SK-N-SH treated with all-trans-retinoic acid at 6 μM for 48 hours (cell line): ENCODE measurements around the gene C6orf89.

Source experiments
- ATAC-seq: fragments of 200-7000 bp; cut with Tn5 transposase; 3 replicates; pipeline ENCODE4 v1.9.1; 2020; ENCODE audit warnings: mild to moderate bottlenecking, moderate library complexity
- BACH2 ChIP-seq: fragments of 250-450 bp; sonication (Bioruptor Pico); IDR thresholded peaks from 2 replicates; pipeline ENCODE4 v1.9.0; 2021; ENCODE audit warnings: mild to moderate bottlenecking, borderline replicate concordance
- CSDC2 ChIP-seq: fragments of 250-450 bp; sonication (Bioruptor Pico); IDR thresholded peaks from 2 replicates; pipeline ENCODE4 v1.5.0; 2020; ENCODE audit warnings: mild to moderate bottlenecking, moderate library complexity
- CSRNP3 ChIP-seq: fragments of 250-450 bp; sonication (Bioruptor Pico); IDR thresholded peaks from 2 replicates; pipeline ENCODE4 v1.5.1; 2021; ENCODE audit warnings: mild to moderate bottlenecking, moderate library complexity
- ESRRG ChIP-seq: fragments of 250-450 bp; sonication (Bioruptor Pico); IDR thresholded peaks from 2 replicates; pipeline ENCODE4 v1.6.1; 2021; ENCODE audit warnings: mild to moderate bottlenecking
- GLIS3 ChIP-seq: fragments of 250-450 bp; sonication (Bioruptor Pico); IDR thresholded peaks from 2 replicates; pipeline ENCODE4 v1.5.0; 2020; ENCODE audit warnings: mild to moderate bottlenecking, moderate library complexity
- ISL1 ChIP-seq: fragments of 250-450 bp; sonication (Bioruptor Pico); IDR thresholded peaks from 2 replicates; pipeline ENCODE4 v2.1.2; 2022; ENCODE audit warnings: mild to moderate bottlenecking, moderate library complexity
- PATZ1 ChIP-seq: fragments of 250-450 bp; sonication (Bioruptor Pico); IDR thresholded peaks from 2 replicates; pipeline ENCODE4 v1.8.0; 2020; ENCODE audit warnings: mild to moderate bottlenecking, moderate library complexity, borderline replicate concordance
- POU6F1 ChIP-seq: fragments of 250-450 bp; sonication (Bioruptor Pico); IDR thresholded peaks from 2 replicates; pipeline ENCODE4 v1.8.0; 2021; ENCODE audit warnings: low read depth, mild to moderate bottlenecking, moderate library complexity, borderline replicate concordance
- RARB ChIP-seq: fragments of 250-450 bp; sonication (Bioruptor Pico); IDR thresholded peaks from 2 replicates; pipeline ENCODE4 v1.8.0; 2021; ENCODE audit warnings: mild to moderate bottlenecking, moderate library complexity
- TCF4 ChIP-seq: fragments of 250-450 bp; sonication (Bioruptor Pico); IDR thresholded peaks from 2 replicates; pipeline ENCODE4 v1.8.0; 2021; ENCODE audit warnings: mild to moderate bottlenecking, moderate library complexity, borderline replicate concordance
- TOX ChIP-seq: fragments of 250-450 bp; sonication (Bioruptor Pico); IDR thresholded peaks from 2 replicates; pipeline ENCODE4 v1.8.0; 2021; ENCODE audit warnings: mild to moderate bottlenecking, moderate library complexity, borderline replicate concordance
- ZC3H10 ChIP-seq: fragments of 250-450 bp; sonication (Bioruptor Pico); IDR thresholded peaks from 2 replicates; pipeline ENCODE4 v1.5.1; 2021; ENCODE audit warnings: mild to moderate bottlenecking, moderate library complexity
- ZFP3 ChIP-seq: fragments of 250-450 bp; sonication (Bioruptor Pico); IDR thresholded peaks from 2 replicates; pipeline ENCODE4 v1.5.0; 2020; ENCODE audit warnings: mild to moderate bottlenecking, moderate library complexity
- ZFP30 ChIP-seq: fragments of 450-650 bp; formaldehyde crosslinking; IDR thresholded peaks from 2 replicates; pipeline ENCODE4 v1.5.0; 2022; ENCODE audit warnings: mild to moderate bottlenecking, moderate library complexity
- ZNF565 ChIP-seq: fragments of 450-650 bp; formaldehyde crosslinking; conservative IDR thresholded peaks from 2 replicates; pipeline ENCODE4 v1.5.0; 2020; ENCODE audit warnings: low read depth, mild to moderate bottlenecking, moderate library complexity
- ZNF70 ChIP-seq: fragments of 450-650 bp; formaldehyde crosslinking; IDR thresholded peaks from 2 replicates; pipeline ENCODE4 v1.5.0; 2020; ENCODE audit warnings: mild to moderate bottlenecking, moderate library complexity
- ZNF8 ChIP-seq: fragments of 450-650 bp; formaldehyde crosslinking; IDR thresholded peaks from 2 replicates; pipeline ENCODE4 v1.5.0; 2020; ENCODE audit warnings: mild to moderate bottlenecking, moderate library complexity
- TF ChIP-seq, protein P1 (sequence below): fragments of 250-450 bp; sonication (Bioruptor Pico); IDR thresholded peaks from 2 replicates; pipeline ENCODE4 v1.5.0; 2020; ENCODE audit warnings: mild to moderate bottlenecking, moderate library complexity
- TF ChIP-seq, protein P2 (sequence below): fragments of 250-450 bp; sonication (Bioruptor Pico); IDR thresholded peaks from 2 replicates; pipeline ENCODE4 v1.5.1; 2020; ENCODE audit warnings: low read depth, mild to moderate bottlenecking, moderate library complexity

Gene C6orf89

DNA sequence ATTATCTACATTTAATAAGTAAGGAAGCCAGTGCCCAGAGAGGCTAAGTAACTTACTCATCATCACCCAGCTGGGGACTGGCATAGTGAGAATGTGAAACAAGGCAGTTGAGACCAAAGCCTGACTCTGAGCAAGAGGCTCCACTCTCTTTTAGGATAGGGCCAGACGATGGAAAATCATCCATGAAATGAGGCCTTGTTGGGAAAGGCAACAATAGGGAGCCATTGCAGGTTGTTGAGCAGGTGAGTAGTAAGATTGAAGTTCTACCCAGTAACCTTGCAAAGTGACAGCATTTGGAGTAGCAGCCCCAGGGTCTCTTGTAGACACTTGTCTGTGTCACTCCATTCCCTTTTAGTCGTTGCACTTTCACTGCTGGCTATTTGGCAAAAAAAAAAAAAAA is 44.0 kb upstream of the C6orf89 start:
- no peak for ATAC-seq
- no peak for TF ChIP-seq ZNF70
- TF ChIP-seq CSRNP3 (CRISPR knock-in tag): no peak

GRCh38 chr6:36843170-36843569 is 42.6 kb upstream of the C6orf89 start:
- no peak for TF ChIP-seq ESRRG (CRISPR knock-in tag)
- TF ChIP-seq GLIS3 (CRISPR knock-in tag): no peak
- TF ChIP-seq ISL1 (CRISPR knock-in tag): no peak
- TF ChIP-seq ZC3H10 (CRISPR knock-in tag): no peak
- TF ChIP-seq TOX (CRISPR knock-in tag): no peak
- no peak for ATAC-seq

GRCh38 chr6:36844232-36845170 is 41.3 kb upstream of the C6orf89 start:
- ATAC-seq: no peak
- no peak for TF ChIP-seq ISL1 (CRISPR knock-in tag)
- no peak for TF ChIP-seq CSDC2 (CRISPR knock-in tag)
- TF ChIP-seq BACH2 (CRISPR knock-in tag): no peak
- TF ChIP-seq ZNF70: no peak
- TF ChIP-seq ZFP3 (CRISPR knock-in tag): no peak
- TF ChIP-seq TCF4 (CRISPR knock-in tag): no peak
- TF ChIP-seq ESRRG (CRISPR knock-in tag): no peak
- TF ChIP-seq ZC3H10 (CRISPR knock-in tag): no peak
- TF ChIP-seq POU6F1 (CRISPR knock-in tag): no peak
- no peak for TF ChIP-seq ZNF565
- TF ChIP-seq CSRNP3 (CRISPR knock-in tag): no peak
- no peak for TF ChIP-seq ZNF8 (CRISPR knock-in tag)
- no peak for TF ChIP-seq PATZ1 (CRISPR knock-in tag)
- TF ChIP-seq, protein P1, sequence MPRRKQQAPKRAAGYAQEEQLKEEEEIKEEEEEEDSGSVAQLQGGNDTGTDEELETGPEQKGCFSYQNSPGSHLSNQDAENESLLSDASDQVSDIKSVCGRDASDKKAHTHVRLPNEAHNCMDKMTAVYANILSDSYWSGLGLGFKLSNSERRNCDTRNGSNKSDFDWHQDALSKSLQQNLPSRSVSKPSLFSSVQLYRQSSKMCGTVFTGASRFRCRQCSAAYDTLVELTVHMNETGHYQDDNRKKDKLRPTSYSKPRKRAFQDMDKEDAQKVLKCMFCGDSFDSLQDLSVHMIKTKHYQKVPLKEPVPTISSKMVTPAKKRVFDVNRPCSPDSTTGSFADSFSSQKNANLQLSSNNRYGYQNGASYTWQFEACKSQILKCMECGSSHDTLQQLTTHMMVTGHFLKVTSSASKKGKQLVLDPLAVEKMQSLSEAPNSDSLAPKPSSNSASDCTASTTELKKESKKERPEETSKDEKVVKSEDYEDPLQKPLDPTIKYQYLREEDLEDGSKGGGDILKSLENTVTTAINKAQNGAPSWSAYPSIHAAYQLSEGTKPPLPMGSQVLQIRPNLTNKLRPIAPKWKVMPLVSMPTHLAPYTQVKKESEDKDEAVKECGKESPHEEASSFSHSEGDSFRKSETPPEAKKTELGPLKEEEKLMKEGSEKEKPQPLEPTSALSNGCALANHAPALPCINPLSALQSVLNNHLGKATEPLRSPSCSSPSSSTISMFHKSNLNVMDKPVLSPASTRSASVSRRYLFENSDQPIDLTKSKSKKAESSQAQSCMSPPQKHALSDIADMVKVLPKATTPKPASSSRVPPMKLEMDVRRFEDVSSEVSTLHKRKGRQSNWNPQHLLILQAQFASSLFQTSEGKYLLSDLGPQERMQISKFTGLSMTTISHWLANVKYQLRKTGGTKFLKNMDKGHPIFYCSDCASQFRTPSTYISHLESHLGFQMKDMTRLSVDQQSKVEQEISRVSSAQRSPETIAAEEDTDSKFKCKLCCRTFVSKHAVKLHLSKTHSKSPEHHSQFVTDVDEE (CRISPR knock-in tag): no peak
- TF ChIP-seq ZFP30: no peak
- no peak for TF ChIP-seq TOX (CRISPR knock-in tag)
- TF ChIP-seq RARB (CRISPR knock-in tag): no peak
- TF ChIP-seq, protein P2, sequence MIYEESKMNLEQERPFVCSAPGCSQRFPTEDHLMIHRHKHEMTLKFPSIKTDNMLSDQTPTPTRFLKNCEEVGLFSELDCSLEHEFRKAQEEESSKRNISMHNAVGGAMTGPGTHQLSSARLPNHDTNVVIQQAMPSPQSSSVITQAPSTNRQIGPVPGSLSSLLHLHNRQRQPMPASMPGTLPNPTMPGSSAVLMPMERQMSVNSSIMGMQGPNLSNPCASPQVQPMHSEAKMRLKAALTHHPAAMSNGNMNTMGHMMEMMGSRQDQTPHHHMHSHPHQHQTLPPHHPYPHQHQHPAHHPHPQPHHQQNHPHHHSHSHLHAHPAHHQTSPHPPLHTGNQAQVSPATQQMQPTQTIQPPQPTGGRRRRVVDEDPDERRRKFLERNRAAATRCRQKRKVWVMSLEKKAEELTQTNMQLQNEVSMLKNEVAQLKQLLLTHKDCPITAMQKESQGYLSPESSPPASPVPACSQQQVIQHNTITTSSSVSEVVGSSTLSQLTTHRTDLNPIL (CRISPR knock-in tag): no peak
